Activated T-cell treated with anti-CD3 and anti-CD28 coated beads, Interleukin-2, amount 50 U/mL, for 48 hours (primary cell): Measurements from ENCODE around the gene MIPEP.

Experiments
- DNase-seq, 2 experiments: peaks; one replicate each; pipeline ENCODE4 v3.0.0-alpha.2; 2020

The MIPEP gene

GRCh38 chr13:23741879-23742510 lies 147.2 kb downstream of the MIPEP start:
- DNase-seq, result peak in 1 of 2 experiments; percentile 27

- no peak for DNase-seq
These were observed 149.2 kb downstream of the MIPEP start for GRCh38 chr13:23740002-23740401.

- no peak for DNase-seq
These were observed 149.6 kb downstream of the MIPEP start for GRCh38 chr13:23739596-23739995.

- DNase-seq, result no peak
These were observed 152.7 kb downstream of the MIPEP start for GRCh38 chr13:23736541-23736940.

GRCh38 chr13:23735329-23735728 lies 153.9 kb downstream of the MIPEP start:
- no peak for DNase-seq

GRCh38 chr13:23731709-23732108 lies 157.5 kb downstream of the MIPEP start:
- DNase-seq, result no peak

- no peak for DNase-seq
These were observed 158.9 kb downstream of the MIPEP start for GRCh38 chr13:23730251-23730650.

- DNase-seq, result no peak
These were observed 159.7 kb downstream of the MIPEP start for GRCh38 chr13:23729531-23729930.

GRCh38 chr13:23728807-23729206 lies 160.4 kb downstream of the MIPEP start:
- DNase-seq, result no peak

GRCh38 chr13:23725922-23726321 lies 163.3 kb downstream of the MIPEP start:
- no peak for DNase-seq

GRCh38 chr13:23724196-23724970 lies 164.8 kb downstream of the MIPEP start:
- no peak for DNase-seq

GRCh38 chr13:23723471-23723870 lies 165.7 kb downstream of the MIPEP start:
- DNase-seq, result no peak

- DNase-seq, result no peak
These were observed 166.3 kb downstream of the MIPEP start for GRCh38 chr13:23722726-23723453.

GRCh38 chr13:23718996-23719395 lies 170.2 kb downstream of the MIPEP start:
- no peak for DNase-seq

- DNase-seq, result no peak
These were observed 172.8 kb downstream of the MIPEP start for GRCh38 chr13:23716401-23716800.

- peak in 1 of 2 experiments; percentile 37 for DNase-seq
These were observed 173.4 kb downstream of the MIPEP start for GRCh38 chr13:23715762-23716235.

- no peak for DNase-seq
These were observed 174.0 kb downstream of the MIPEP start for GRCh38 chr13:23715092-23715761.

GRCh38 chr13:23714672-23715071 lies 174.5 kb downstream of the MIPEP start:
- no peak for DNase-seq

- no peak for DNase-seq
These were observed 177.8 kb downstream of the MIPEP start for GRCh38 chr13:23711355-23711754.

- DNase-seq, result no peak
These were observed 178.8 kb downstream of the MIPEP start for GRCh38 chr13:23710366-23710765.

GRCh38 chr13:23709536-23709935 lies 179.7 kb downstream of the MIPEP start:
- DNase-seq, result no peak

GRCh38 chr13:23707674-23708073 lies 181.5 kb downstream of the MIPEP start:
- no peak for DNase-seq

GRCh38 chr13:23705583-23705982 lies 183.6 kb downstream of the MIPEP start:
- DNase-seq, result no peak
